Karpas-422 (cell line): ENCODE results near the gene RIMKLA. TPM values are rescaled to one million over a fixed set of nuclear protein-coding genes. Genes with fewer than 3 reads are reported as not detected.

Experiments
- DNase-seq: peaks from one replicate; pipeline ENCODE4 v3.0.0-alpha.2; 2015
- H2AFZ ChIP-seq: fragments of 200-600 bp; sonication (generic); 2 replicates; pipeline ENCODE4 v1.6.1; 2014; ENCODE audit warnings: antibody characterized with exemption, low read length, mixed read lengths
- H3K27ac ChIP-seq: fragments of 200-600 bp; sonication (generic); 2 replicates; pipeline ENCODE4 v1.5.1; 2014; ENCODE audit warnings: mild to moderate bottlenecking, low read length, moderate library complexity
- H3K27me3 ChIP-seq: fragments of 200-600 bp; sonication (generic); 2 replicates; pipeline ENCODE4 v1.6.1; 2014; ENCODE audit warnings: low read length, mixed read lengths
- H3K36me3 ChIP-seq: fragments of 200-600 bp; sonication (generic); 2 replicates; pipeline ENCODE4 v1.6.1; 2014; ENCODE audit warnings: low read length, mixed read lengths; ENCODE audit not compliant: insufficient read depth
- H3K4me1 ChIP-seq: fragments of 200-600 bp; sonication (generic); 2 replicates; pipeline ENCODE4 v1.6.1; 2014; ENCODE audit warnings: mild to moderate bottlenecking, low read length, mixed read lengths
- H3K4me2 ChIP-seq: fragments of 200-600 bp; sonication (generic); 2 replicates; pipeline ENCODE4 v1.6.1; 2014; ENCODE audit warnings: low read length, low read depth, mild to moderate bottlenecking; ENCODE audit not compliant: poor library complexity, severe bottlenecking
- H3K4me3 ChIP-seq: fragments of 200-600 bp; sonication (generic); 2 replicates; pipeline ENCODE4 v1.5.1; 2014; ENCODE audit warnings: mild to moderate bottlenecking, antibody characterized with exemption, low read length, mixed read lengths
- H3K79me2 ChIP-seq: fragments of 200-600 bp; sonication (generic); 2 replicates; pipeline ENCODE4 v1.6.1; 2014; ENCODE audit warnings: mild to moderate bottlenecking, low read length, mixed read lengths
- H3K9ac ChIP-seq: fragments of 200-600 bp; sonication (generic); 2 replicates; pipeline ENCODE4 v1.6.0; 2014; ENCODE audit warnings: low read length
- H3K9me2 ChIP-seq: fragments of 200-600 bp; sonication (generic), shearing (Covaris generic); replicated peaks from 2 replicates; pipeline ENCODE4 v1.6.0; 2014; ENCODE audit warnings: mild to moderate bottlenecking, low read length, moderate library complexity; ENCODE audit not compliant: insufficient read depth
- H3K9me3 ChIP-seq: fragments of 300-700, 200-600 bp; sonication (generic); 2 replicates; pipeline ENCODE4 v1.6.1; 2014; ENCODE audit warnings: low read length, mixed read lengths
- H4K20me1 ChIP-seq: fragments of 200-600 bp; sonication (generic); 2 replicates; pipeline ENCODE4 v1.6.1; 2014; ENCODE audit warnings: mild to moderate bottlenecking, antibody characterized with exemption, low read length, low read depth; ENCODE audit not compliant: insufficient read depth
- total RNA-seq: library from RNA; depleted of rRNA; stranded (reverse); fragments of >200 nt; shearing (Covaris generic); gene quantifications from 2 replicates; pipeline ENCODE4 v1.2.3, GENCODE V29; 2014; ENCODE audit warnings: low replicate concordance

The RIMKLA gene
- total RNA-seq, 1 experiment from 2014 or later = 2.1 TPM

- H3K4me2 ChIP-seq = no peak overlapping the region
- no peak for DNase-seq
- no peaks in the 10 kb centered on the region for H4K20me1 ChIP-seq
- no peak overlapping the region for H3K9ac ChIP-seq
- H3K27ac ChIP-seq = no peak overlapping the region
- H3K9me3 ChIP-seq = no peaks in the 10 kb centered on the region
- H3K27me3 ChIP-seq = no peaks in the 10 kb centered on the region
- no peaks in the 10 kb centered on the region for H3K79me2 ChIP-seq
- no peaks in the 10 kb centered on the region for H3K4me1 ChIP-seq
- no peak overlapping the region for H3K4me3 ChIP-seq
- H3K36me3 ChIP-seq = no peaks in the 10 kb centered on the region
- no peak overlapping the region for H2AFZ ChIP-seq
- H3K9me2 ChIP-seq = no peaks in the 10 kb centered on the region
Measured at GRCh38 chr1:42365118-42365517, 15.5 kb upstream of the RIMKLA start.

GRCh38 chr1:42368096-42368795, 12.3 kb upstream of the RIMKLA start:
- Histone ChIP-seq H3K9me2 (no peaks in the 10 kb centered on the region), H3K4me1 (no peaks in the 10 kb centered on the region), H3K27ac (no peak overlapping the region), H3K9me3 (no peaks in the 10 kb centered on the region), H3K27me3 (no peaks in the 10 kb centered on the region), H4K20me1 (no peaks in the 10 kb centered on the region), H3K4me2 (no peak overlapping the region), H3K9ac (no peak overlapping the region), H3K36me3 (no peaks in the 10 kb centered on the region), H3K79me2 (no peaks in the 10 kb centered on the region), H3K4me3 (no peak overlapping the region), H2AFZ (no peak overlapping the region)
- DNase-seq = no peak

DNA sequence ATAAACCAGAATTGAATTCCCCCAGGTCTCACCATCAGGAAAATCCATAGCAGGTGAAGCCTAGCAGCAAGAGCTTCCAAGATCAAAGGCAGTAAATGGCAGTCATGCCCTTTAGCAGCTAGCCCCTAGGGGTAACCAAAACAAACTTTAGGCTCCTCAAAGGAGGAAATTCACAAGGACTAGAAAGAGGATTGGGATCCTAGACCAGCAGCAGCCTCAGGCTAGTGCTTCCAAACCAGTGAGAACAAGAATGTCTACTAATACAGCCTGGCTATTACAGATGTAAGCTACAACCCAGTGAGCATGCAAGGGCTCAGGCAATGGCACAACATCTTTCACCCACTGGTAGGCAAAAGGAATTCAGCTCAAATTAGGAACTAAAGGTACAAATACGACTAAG, 11.1 kb upstream of the RIMKLA start:
- Histone ChIP-seq H4K20me1 (no peaks in the 10 kb centered on the region), H3K27me3 (no peaks in the 10 kb centered on the region), H3K9me3 (no peaks in the 10 kb centered on the region), H2AFZ (no peak overlapping the region), H3K36me3 (no peaks in the 10 kb centered on the region), H3K4me3 (no peak overlapping the region), H3K9ac (no peak overlapping the region), H3K4me2 (no peak overlapping the region), H3K4me1 (no peaks in the 10 kb centered on the region), H3K27ac (no peak overlapping the region), H3K79me2 (no peaks in the 10 kb centered on the region), H3K9me2 (no peaks in the 10 kb centered on the region)
- DNase-seq = no peak

DNA sequence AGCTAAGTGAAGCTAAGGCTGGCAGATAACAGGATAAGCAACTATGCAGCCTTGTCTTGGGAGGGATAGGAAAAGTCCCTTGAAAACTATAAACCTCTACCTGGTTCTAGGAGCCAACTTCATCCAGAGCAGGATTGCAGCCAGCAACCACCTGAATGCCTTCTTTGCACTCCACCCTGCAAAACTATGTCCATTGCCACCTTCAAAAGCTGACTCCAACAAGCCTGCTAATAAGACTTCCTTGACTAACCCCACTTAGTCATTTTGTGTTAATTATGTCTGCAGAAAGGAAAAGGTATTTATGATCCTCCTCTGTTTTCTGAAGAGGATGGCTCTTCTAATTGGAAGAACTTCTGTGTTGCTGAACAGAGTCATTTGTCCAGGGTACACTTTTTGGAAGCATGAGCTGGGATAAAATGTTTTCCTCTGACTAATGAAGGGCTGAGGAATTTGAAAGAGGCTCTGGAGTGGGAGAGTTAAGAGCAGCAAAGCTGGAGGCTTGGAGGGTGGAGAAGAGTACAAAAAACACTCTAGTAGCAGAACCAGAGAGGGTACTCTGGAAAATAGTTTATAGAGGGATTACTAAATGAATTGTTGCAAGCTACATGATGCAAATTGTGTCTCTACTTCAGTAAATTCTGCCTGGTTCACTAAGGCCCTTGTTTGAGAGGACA, 9.6 kb upstream of the RIMKLA start:
- no peaks in the 10 kb centered on the region for H3K4me1 ChIP-seq
- H2AFZ ChIP-seq = no peak overlapping the region
- no peaks in the 10 kb centered on the region for H3K36me3 ChIP-seq
- H4K20me1 ChIP-seq = no peaks in the 10 kb centered on the region
- H3K27ac ChIP-seq = no peak overlapping the region
- H3K9me3 ChIP-seq = no peaks in the 10 kb centered on the region
- no peak overlapping the region for H3K4me3 ChIP-seq
- DNase-seq = no peak
- no peaks in the 10 kb centered on the region for H3K9me2 ChIP-seq
- no peaks in the 10 kb centered on the region for H3K27me3 ChIP-seq
- H3K9ac ChIP-seq = no peak overlapping the region
- no peaks in the 10 kb centered on the region for H3K79me2 ChIP-seq
- H3K4me2 ChIP-seq = no peak overlapping the region

- Histone ChIP-seq H3K27me3 (no peaks in the 10 kb centered on the region), H4K20me1 (no peaks in the 10 kb centered on the region), H3K9ac (no peak overlapping the region), H3K79me2 (no peaks in the 10 kb centered on the region), H3K9me2 (no peaks in the 10 kb centered on the region), H3K27ac (no peak overlapping the region), H3K4me3 (no peak overlapping the region), H3K4me1 (no peaks in the 10 kb centered on the region), H3K9me3 (no peaks in the 10 kb centered on the region), H3K4me2 (no peak overlapping the region), H3K36me3 (no peaks in the 10 kb centered on the region), H2AFZ (no peak overlapping the region)
- DNase-seq = no peak
Measured at GRCh38 chr1:42372796-42373195, 7.8 kb upstream of the RIMKLA start.

GRCh38 chr1:42379794-42380585, 602 bp upstream of the RIMKLA start:
- peaks cover 8% of the 10 kb centered on the region for H3K4me1 ChIP-seq
- H3K9ac ChIP-seq = peak overlapping the region; percentile 51
- peak overlapping the region; percentile 80 for H3K4me2 ChIP-seq
- H2AFZ ChIP-seq = peak overlapping the region; percentile 17; the same call in 1 of the 2 replicates
- no peaks in the 10 kb centered on the region for H3K79me2 ChIP-seq
- no peaks in the 10 kb centered on the region; the same call in 1 of the 2 replicates for H3K27me3 ChIP-seq
- no peak overlapping the region for H3K27ac ChIP-seq
- no peaks in the 10 kb centered on the region for H3K9me3 ChIP-seq
- H4K20me1 ChIP-seq = no peaks in the 10 kb centered on the region
- H3K9me2 ChIP-seq = no peaks in the 10 kb centered on the region
- no peak for DNase-seq
- H3K4me3 ChIP-seq = peak overlapping the region; percentile 59
- H3K36me3 ChIP-seq = no peaks in the 10 kb centered on the region

- H3K4me2 ChIP-seq = peak overlapping the region; percentile 69
- H3K9ac ChIP-seq = peak overlapping the region; percentile 58
- H2AFZ ChIP-seq = peak overlapping the region; percentile 36; the same call in 1 of the 2 replicates
- H4K20me1 ChIP-seq = no peaks in the 10 kb centered on the region
- H3K9me3 ChIP-seq = no peaks in the 10 kb centered on the region
- no peaks in the 10 kb centered on the region for H3K9me2 ChIP-seq
- no peaks in the 10 kb centered on the region for H3K36me3 ChIP-seq
- H3K4me1 ChIP-seq = peaks cover 8% of the 10 kb centered on the region
- H3K27me3 ChIP-seq = no peaks in the 10 kb centered on the region; the same call in 1 of the 2 replicates
- H3K4me3 ChIP-seq = peak overlapping the region; percentile 75
- no peak overlapping the region for H3K27ac ChIP-seq
- DNase-seq = no peak
- H3K79me2 ChIP-seq = no peaks in the 10 kb centered on the region
Measured at GRCh38 chr1:42381280-42381673, 685 bp downstream of the RIMKLA start.

DNA sequence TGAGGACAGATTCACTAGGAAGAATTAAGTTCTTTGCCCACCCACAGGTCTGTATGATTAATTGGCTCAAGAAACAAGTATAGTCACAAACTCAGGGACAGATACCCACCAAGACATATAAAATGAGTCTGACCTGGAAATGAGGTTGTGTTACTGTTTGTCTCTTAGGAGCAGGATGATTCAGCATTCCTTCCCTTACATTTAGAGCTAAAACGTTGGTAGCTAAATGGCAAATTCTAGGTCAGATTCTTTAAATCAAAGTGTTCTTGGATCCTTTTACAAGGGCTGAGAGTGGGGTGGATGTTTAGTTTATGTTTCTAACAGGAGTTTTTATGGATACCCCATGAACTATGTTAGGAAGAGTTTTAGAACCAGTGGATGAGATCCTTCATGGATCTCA, 4.7 kb downstream of the RIMKLA start:
- Histone ChIP-seq H3K4me1 (peaks cover 8% of the 10 kb centered on the region), H3K27ac (no peak overlapping the region), H3K9me2 (no peaks in the 10 kb centered on the region), H3K4me2 (no peak overlapping the region), H3K79me2 (no peaks in the 10 kb centered on the region), H3K36me3 (no peaks in the 10 kb centered on the region), H3K4me3 (no peak overlapping the region), H2AFZ (no peak overlapping the region), H3K9ac (no peak overlapping the region), H3K27me3 (no peaks in the 10 kb centered on the region; the same call in 1 of the 2 replicates), H4K20me1 (no peaks in the 10 kb centered on the region), H3K9me3 (no peaks in the 10 kb centered on the region)
- DNase-seq = no peak
